Activated T-cell treated with anti-CD3 and anti-CD28 coated beads, Interleukin-2, amount 50 U/mL, for 48 hours (primary cell): ENCODE results near the gene UBR1.
A peak's percentile ranks its signal among the peaks of the same experiment; 100 is the strongest.

Experiments
- DNase-seq, 2 experiments: peaks; one replicate each; pipeline ENCODE4 v3.0.0-alpha.2; 2020

The UBR1 gene

DNA sequence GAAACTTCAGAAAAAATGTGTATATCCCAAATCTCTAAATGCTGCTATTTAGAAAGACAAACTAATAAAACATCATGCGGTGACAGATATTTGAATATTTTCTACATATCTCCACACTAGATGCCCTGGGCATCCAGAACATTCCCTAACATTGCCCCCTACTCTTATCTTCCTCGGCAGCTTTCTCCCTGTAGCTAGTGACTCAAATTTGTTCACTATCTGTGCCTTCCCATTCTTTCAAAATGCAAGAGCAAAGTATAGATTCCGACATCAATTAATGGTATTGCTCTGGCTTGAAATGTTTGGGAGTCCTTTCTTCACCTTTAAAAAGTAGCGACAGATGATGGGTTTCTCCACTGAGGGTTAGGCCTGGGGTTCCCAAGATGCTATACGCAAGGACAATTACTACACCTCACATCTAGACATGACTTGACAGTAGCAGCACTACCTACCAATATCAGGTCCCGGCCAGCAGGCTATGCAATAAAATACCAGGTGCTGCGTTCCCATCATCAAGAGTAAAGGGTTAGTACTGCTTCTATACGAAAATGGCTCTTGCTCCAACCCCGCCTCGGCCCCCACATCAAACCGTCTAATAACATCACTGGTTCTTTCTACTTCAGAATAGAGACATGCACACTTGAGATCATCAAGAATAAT lies 631 bp downstream of the UBR1 start:
- DNase-seq: peak; percentile 38 to 46

DNA sequence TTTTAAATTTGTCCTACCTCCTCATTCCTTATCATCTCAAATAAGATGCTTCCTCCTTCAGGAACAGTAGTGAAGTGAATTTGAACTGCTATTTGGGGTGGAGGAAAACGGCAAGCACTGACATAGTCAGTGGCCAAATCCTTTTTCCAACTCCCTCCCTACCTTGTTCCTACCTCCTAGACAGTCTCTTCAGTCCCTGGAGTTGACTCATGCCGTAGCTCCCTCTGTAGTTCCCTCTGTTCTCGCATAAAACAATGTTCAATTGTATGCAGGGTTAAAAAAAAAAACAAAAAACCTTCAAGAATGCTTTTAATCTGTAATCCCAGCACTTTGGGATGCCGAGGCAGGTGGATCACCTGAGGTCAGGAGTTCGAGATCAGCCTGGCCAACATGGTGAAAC lies 1.4 kb downstream of the UBR1 start:
- DNase-seq: no peak

DNA sequence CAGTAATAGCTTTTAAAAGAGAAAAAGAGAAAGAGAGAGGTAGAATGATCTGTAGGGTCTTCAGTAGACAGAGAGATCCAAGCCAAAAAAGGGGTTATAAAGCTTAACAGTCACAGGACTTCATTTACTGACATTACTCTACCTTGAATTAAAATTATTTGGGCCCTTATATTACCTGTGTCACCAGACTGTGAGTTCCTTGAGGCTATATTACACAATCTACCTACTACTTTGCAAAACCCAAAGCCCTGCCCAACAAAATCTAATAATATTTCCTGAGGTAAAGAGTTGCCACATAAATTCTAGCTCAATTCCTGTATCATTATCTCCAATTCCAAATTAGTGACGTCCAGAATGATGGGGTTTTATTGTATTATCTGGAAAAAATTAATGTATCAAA lies 1.9 kb downstream of the UBR1 start:
- no peak for DNase-seq

DNA sequence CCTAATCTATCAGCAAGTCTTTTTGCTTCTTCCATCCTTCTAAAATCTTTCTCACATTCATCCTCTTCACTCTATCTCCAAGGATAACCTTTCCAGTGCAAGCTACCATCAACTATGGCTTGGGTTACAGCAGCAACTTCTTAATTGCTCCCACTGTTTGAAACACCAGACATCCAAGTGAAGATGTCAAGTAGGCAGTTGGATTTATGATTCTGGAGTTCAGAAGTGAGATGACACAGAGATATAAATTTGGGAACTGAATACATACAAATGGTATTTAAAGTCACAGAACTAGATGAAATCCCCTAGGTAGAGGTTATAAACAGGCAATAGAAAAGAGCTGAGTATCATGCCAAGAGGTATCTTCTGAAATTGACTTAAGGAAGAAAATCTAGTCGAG lies 3.7 kb downstream of the UBR1 start:
- DNase-seq: no peak

DNA sequence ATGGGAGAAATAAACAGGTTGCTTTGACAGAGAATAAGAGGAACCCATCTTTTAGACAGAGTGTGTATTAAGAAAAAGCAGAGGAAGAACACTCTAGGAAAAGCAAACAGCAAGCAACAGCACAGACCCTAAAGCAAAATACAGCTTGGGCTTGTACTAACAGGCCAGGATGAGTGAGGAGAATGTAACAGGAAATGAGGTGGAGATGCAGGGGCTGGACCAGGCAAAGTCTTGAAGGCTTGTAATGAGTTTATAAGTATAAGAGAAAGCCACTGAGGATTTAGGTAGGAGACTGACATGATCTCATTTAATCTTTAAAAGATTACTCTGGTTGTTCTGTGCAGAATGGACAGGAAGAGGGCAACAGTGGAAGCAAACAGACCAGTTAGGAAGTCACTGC lies 4.9 kb downstream of the UBR1 start:
- no peak for DNase-seq

DNA sequence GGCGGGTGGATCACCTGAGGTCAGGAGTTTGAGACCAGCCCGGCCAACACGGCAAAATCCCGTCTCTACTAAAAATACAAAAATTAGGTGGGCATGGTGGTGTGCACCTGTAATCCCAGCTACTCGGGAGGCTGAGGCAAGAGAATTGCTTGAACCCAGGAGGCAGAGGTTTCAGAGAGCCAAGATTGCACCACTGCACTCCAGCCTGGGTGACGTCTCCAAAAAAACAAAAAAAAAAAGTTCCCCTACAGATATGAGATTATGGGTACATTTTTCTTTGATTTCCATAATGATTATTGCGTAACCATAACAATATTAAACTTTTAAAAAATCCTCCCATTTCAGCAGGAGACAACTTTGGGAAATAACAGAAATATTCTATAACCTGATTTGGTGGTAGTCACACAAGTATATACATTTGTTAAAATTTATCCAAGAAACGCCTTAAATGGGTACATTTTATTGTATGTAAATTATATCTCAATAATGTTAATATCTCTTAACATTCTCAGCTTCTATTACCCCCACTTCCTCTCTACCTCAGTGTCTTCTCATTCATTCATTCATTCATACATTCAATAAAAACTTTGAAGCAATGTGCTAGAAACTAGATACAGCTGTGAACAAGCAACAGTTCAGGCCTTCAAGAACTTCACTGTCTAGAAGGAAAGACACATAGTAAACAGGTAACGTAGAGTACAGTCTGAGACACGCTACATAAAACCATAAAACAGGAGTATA lies 6.6 kb downstream of the UBR1 start:
- no peak for DNase-seq

DNA sequence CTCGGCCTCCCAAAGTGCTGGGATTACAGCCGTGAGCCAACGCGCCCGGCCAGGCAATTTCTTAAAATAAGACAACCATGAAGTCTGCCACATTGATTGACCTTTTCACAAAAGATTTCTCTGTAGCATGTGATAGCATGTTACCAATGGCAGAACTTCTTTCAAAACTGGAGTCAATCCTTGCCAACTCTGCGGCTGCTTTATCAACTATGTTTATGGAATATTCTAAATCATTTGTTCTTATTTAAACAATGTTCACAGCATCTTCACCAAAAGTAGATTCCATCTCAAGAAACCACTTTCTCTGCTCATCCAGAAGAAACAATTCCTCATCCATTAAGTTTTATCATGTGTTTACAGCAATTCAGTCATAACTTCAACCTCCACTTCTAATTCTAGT lies 9.4 kb downstream of the UBR1 start:
- no peak for DNase-seq

DNA sequence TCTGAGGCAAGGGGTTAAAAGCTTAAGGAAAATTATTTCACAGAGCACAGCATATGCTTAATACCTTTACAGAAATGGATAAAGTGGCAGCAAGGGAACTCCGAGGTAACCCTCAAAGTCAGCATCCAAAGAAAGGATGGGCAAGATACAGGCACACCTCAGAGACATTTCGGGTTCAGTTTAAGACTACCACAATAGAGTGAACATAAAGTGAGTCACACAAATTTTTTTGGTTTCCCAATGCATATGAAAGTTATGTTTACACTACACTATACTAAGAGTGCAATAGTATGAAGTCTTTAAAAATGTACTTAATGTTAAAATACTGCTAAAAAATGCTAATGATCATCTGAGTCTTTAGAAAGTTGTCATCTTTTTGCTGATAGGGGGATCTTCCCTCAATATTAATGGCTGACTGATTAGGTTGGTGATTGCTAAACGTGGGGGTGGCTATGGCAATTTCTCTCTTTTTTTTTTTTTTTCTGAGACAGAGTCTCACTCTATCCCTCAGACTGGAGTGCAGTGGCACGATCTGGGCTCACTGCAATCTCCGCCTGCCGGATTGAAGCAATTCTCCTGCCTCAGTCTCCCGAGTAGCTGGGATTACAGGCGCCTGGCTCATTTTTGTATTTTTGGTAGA lies 10.0 kb downstream of the UBR1 start:
- no peak for DNase-seq

DNA sequence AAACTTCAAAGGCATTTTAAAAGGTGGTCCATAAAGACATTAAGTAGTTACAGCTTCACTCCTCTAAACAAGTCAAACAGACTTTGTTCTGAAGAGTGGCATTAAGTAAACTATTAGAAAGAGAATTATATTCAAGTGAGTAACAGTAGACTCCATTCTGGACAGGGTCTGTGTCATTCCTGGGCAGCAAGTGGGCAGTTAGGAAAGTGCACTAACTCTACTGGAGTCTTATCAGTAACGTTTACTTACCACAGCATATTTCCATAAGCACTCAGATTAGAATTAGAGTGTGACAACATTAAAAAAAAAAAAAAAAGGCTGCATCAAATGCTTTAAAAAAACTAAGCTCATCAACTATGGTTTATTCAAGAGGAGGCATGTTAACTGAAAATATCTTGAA lies 10.6 kb downstream of the UBR1 start:
- no peak for DNase-seq

DNA sequence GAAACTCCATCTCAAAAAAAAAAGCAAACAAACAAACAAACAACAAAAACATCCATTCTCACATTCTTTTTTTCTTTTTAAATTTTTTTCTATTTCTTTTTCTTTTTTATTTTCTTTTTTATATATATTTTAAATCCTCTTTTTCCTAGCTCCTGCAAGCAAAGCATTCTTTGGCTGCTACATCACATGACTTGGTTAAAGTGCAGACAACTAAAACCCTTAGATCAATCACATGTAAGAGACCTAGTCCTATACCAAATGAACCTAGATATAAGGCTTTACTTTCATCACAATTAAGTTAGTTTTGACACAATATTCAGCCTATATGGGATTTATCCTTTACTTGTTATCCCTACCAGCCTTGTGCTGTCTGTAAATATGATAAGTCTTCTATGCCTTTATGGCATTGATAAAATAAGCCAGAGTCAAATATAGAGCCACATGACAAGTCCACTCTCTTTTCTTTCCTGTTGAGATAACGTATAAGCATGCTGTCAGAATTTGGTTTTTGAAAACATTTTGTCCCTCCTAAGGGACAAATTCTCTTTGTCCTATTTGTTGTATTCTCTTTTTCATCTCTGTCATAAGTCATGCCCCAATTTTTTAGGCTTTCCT lies 11.3 kb downstream of the UBR1 start:
- DNase-seq: no peak

DNA sequence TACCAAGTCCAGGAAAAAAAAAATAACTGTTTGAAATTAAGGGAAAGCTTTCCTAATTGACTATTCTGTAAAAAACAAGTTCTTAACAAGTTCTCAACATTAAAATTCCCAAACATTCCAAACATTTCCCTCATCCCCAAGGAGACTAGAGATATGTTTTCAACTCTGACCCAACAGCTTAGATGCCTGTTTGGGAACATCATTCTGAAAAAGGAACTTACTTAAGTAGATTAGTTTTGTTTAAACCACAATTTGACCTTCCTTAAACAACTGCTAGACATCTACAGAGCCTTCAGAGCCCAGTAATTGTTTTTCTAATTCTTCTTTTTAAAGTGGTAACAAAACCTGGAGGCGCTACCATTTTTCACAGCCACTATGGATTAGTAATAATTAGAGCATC lies 12.8 kb downstream of the UBR1 start:
- DNase-seq: no peak

DNA sequence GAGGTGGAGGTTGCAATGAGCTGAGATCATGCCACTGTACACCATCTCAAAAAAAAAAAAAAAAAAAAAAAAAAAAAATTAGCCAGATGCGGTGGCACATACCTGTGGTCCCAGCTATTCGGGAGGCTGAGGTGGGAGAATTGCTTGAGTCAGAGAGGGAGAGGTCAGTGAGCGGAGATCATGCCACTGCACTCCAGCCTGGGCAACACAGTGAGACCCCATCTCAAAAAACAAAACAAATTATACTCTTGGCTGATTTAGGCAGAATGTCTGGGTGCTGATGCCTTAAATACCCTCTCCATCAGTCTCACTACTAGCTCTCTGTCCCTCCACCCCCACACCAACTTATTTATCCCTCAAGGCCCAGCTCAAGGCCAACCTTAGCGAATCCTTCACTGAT lies 14.0 kb downstream of the UBR1 start:
- DNase-seq: no peak

DNA sequence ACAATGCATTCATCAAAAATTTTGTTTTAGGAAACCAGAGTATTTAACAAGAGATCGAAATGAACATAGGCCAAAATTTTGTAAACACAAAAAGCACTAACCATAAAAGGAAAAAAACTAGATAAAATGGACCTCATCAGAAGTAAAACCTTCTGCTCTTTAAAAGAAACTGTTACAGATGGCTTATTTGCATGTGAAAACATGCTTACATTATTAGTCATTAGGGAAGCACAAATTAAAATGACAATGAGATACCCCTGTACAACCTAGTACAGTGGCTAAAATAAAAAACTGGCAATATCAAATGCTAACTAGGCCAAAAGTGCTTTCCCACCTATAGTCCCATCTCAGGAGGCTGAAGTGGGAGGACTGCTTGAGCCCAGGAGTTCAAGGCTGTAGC lies 19.3 kb downstream of the UBR1 start:
- no peak for DNase-seq

DNA sequence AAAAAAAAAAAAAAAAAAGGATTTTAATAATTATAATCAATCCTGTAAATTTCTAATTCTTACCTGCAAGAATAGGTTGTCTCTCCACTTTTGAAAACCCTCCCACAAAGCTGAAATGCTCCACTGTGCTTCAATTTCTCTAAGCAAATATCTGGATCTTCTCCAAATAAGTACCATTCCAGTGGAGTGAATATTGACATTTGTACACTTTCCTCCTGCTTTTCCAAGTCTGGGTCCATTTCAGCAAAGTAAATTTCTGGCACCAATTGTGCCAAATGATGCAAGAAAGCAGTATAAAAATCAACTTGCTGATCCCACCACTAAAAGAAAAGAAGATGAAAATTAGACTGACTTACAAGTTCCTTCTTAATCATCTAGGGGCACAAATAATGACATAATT lies 19.9 kb downstream of the UBR1 start:
- no peak for DNase-seq

DNA sequence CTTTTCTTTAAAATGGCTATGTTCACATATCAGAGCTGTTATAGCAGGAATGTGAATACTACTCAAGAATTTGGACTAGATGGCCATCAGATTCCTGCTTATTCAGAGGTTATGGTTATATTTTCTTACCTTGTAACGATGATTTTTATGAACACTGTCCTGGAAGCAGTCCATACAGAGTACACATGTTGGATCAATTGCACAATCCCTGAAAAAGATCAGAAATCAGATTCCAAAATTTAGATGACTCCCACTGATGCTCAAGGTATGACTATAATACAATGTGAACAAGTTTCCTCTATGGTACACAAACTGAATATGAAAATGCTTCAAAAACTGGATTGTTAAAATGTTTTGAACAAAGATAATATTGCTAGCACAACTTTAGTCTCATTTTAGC lies 23.3 kb downstream of the UBR1 start:
- DNase-seq: no peak

DNA sequence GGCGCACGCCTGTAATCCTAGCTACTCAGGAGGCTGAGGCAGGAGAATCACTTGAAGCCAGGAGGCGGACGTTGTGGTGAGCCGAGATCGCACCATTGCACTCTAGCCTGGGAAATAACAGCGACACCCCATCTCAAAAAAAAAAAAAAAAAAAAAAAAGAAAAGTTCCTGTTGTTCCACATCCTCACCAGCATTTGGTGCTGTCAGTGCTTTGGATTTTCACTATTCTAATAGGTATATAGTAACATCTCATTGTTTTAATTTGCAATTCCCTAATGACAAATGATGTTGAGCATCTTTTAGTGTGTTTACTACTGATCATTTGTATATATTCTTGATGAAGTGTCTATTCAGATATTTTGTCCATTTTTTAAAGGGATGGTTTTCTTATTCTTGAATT lies 24.6 kb downstream of the UBR1 start:
- no peak for DNase-seq

DNA sequence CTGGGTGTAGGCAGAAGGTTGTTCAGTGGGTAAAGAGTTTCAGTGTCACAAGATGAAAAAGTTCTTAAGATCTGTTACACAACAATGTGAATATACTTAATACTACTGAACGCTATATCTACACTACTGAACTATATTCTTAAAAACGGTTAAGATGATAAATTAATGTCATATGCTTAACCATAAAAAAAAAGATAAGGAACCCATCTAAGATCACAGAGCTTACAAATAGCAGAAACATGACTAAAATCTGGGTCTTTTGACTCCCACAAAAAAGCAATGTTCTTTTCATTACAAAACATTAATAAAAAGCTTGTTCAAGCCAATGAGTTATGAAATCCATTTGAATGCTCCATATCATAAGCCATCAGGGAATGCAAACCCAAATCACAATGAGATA lies 34.4 kb downstream of the UBR1 start:
- no peak for DNase-seq

DNA sequence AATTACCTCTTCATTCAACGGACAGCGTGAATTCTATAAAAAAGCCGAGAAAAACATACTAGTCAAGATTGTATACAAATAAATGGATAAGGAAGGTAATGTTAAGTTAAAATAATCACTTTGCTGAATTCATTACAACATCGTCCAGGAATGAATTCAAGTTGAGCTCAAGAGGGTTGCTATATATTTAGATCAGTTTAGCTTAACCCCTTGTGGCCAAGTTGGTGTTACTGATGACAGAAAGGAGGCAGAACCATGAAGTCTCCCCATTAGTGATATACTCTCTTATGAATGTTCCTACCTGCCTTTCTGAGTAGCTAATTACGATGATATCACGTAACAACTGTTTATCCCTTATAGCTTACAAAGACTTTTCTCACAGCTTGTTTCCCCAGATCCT lies 34.9 kb downstream of the UBR1 start:
- DNase-seq: no peak

DNA sequence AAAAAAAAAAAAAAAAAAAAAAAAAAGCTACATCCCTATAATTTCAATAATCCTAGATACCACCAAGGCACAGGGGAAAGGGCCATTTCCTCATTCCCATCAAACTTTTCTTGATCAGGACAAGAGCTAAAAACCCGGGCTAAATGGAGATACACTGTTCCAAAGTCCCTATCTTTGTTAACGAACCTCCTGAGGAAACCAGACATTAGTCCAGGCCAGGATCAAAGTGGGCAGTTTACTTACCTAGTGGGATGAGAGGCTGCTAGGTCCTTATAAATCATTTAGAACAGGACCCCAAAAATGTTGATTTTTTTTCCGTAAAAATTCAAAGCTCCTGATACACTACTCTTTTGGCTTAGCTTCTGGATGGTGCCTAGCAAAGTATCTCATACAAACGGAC lies 35.6 kb downstream of the UBR1 start:
- DNase-seq: no peak

DNA sequence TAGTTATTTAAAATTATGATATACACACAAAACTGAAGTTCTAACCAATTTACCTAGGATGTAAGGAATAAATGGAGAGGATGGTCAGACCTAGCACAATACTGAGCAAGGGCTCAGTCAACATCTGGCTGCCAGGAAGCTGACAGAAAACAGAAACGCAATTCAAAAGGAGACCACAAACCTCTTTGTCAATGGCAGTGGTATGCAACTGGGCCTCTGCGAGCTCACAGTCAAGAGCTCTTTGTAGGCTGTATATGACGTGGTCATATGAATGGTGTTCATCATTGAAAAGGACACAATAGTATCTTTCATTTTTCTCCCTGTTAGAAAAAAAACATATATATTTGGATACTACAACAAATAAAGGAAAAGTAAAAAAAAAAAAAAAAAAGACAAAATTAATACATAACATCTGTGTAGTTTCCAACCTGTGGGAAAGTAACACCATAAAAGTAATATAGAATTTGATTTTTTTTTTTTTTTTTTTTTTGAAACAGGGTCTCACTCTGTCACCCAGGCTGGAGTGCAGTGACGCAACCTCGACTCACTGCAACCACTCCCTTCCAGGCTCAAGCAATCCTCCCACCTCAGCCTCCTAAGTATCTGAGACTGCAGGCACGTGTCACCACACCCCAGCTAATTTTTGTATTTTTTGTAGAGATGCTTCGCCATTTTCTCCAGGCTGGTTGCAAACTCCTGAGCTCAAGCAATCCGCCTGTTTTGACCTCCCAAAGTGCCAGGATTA lies 37.9 kb downstream of the UBR1 start:
- peak; percentile 35 to 37 for DNase-seq

DNA sequence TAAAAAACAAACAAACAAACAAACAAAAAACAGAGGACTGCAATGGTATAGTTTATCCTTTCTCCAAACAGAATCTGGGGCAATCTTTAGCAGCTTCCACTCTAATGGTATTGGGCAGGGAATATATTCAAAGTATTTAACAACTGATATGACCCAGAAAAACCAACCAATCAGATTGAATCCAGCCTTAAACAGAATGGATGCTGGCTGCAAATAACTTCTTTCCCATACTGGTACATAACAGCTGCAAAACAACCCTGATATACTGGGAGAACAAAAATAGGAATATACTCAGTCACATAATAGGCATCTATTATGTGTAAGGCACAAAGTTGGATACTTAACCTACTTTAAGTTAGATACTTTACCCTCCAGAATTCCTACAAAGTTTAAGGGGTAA lies 49.1 kb downstream of the UBR1 start:
- DNase-seq: no peak

DNA sequence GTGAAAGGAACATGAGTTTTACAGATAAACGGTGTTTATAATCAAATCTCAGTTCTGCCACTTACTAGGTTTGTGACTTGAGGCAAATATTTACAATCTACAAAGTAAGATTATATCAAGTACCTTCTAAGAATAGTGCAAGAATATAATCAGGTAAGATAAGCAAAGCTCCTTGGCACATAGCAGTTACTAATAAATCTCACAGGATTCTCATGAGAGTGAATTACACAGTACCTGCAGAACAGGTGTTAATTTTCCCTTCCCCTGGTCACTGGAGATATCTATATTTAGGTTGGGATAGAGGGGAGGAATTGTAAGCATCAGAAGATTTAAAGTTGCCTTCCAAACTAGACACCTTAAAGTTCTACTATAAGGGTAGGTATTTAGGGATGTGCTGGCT lies 53.0 kb downstream of the UBR1 start:
- no peak for DNase-seq

DNA sequence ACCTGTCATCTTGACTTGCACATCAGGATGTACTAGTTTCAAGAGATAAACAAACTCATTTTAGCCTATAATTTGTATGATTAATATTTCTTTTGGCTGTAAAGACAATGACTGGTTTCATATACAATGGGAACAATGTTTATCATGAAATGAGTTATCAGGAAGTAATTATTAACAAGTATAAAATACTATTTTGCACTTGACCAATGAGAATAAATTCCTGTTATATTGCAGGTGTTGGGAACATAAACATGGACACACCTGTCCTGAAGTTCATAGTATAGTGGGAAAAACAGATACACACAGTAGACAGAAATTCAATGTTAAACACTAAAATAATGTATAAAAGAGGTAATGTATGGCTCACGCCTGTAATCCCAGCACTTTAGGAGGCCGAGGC lies 56.9 kb downstream of the UBR1 start:
- no peak for DNase-seq
